ENCODE results near the gene FGF11. TPM values are rescaled to one million over a fixed set of nuclear protein-coding genes. Genes with fewer than 3 reads are reported as not detected.

Gene FGF11
- total and polyA plus RNA-seq, 2 experiments from 2014 or later, result 50.4 to 51.9 TPM

DNA sequence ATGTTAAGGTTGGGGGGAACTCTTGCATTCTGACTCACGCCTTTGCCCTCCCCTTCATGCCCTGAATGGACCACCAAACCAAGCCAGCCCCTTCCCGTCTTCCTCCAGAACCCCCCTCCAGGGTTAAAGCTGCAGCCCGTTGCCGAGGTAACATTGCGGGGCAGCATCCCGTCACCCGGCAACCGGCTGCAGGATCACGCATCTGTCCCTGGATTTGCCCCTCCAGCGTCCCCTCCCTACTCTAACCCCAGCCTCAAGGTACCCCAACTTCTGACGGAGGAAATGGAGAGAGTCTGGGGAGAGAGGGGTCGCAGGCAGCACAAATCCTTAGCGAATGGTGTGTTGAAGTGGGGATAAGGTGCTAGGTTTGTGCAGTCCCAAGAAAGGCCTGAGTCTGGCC is 32.2 kb upstream of the FGF11 start:
- DNase-seq (ENCODE audit: low read depth in 1 of 2, low spot score in 1 of 2), result no peak
- Histone ChIP-seq H3K9me3 (ENCODE audit: low read depth) (no peaks in the 10 kb centered on the region), H3K36me3 (no peaks in the 10 kb centered on the region), H3K4me1 (ENCODE audit: low read depth) (peaks cover 11% of the 10 kb centered on the region), H3K27ac (no peak overlapping the region), H3K4me3 (no peak overlapping the region), H3K27me3 (no peaks in the 10 kb centered on the region)
- no peak for TF ChIP-seq CTCF (IDR thresholded peaks at IDR 0.05; ENCODE audit: low read depth, low read length)

DNA sequence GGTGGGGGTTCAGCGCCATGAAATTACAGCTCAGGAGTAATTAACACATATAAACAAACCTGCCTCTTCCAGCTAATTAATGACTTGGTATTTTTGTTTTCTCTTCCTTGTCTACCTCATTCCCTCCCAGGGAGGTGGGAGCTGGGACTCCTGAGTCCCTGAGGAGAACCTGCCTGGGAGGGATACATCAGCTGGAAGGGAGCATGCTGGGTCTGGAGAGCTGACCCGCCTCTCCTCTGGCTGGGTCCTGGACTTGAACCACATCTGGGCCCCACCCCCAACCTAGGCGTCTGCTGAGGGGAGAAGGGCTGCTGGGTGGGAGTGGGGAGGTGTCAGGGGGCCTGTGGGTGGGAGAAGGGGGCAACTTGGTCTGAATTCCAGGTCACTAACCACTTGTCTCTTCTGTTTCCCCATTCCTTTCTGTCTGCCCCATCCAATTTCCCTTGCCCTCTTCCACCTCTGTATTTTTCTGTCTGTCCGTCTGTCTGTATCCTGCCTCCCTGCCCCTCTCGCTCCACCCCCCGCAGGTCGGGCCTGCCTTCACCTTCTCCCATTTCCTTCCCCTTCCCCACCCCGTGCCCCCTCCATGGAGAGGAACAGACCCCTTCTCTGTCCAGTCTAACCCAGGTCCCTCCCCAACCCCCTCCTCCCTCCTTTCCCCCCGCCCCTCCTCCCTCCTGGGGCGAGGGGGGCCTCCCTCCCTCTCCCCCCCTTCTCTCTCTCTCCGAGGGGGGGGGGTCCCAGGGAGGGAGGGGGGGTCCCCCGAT is 31.6 kb upstream of the FGF11 start, which contains the start of gene NLGN2:
Gene NLGN2 (plus strand): TSS at position 361 of the 767 bp plus-strand sequence. CDS start 411 bp downstream, outside the sequence.
- TF ChIP-seq CTCF (IDR thresholded peaks at IDR 0.05; ENCODE audit: low read depth, low read length), result no peak

DNA sequence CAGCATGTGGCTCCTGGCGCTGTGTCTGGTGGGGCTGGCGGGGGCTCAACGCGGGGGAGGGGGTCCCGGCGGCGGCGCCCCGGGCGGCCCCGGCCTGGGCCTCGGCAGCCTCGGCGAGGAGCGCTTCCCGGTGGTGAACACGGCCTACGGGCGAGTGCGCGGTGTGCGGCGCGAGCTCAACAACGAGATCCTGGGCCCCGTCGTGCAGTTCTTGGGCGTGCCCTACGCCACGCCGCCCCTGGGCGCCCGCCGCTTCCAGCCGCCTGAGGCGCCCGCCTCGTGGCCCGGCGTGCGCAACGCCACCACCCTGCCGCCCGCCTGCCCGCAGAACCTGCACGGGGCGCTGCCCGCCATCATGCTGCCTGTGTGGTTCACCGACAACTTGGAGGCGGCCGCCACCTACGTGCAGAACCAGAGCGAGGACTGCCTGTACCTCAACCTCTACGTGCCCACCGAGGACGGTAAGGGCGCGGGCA is 31.0 kb upstream of the FGF11 start:
- no peak for DNase-seq (ENCODE audit: low read depth in 1 of 2, low spot score in 1 of 2)
- H3K4me3 ChIP-seq, result no peak overlapping the region

More for the DNA sequence above, 31.6 kb upstream of the FGF11 start, which contains the start of gene NLGN2:
- Histone ChIP-seq H3K27me3 (no peaks in the 10 kb centered on the region), H3K9me3 (ENCODE audit: low read depth) (no peaks in the 10 kb centered on the region), H3K27ac (no peak within 1 kb of the TSS), H3K36me3 (no peaks in the 10 kb centered on the region), H3K4me3 (no peak within 1 kb of the TSS), H3K4me1 (ENCODE audit: low read depth) (peaks cover 6% of the 10 kb centered on the region)
- DNase-seq (ENCODE audit: low read depth in 1 of 2, low spot score in 1 of 2), result no peak

GRCh38 chr17:7408863-7409262 is 30.4 kb upstream of the FGF11 start:
- Histone ChIP-seq H3K4me1 (ENCODE audit: low read depth) (no peaks in the 10 kb centered on the region), H3K9me3 (ENCODE audit: low read depth) (no peaks in the 10 kb centered on the region), H3K4me3 (no peak overlapping the region), H3K27me3 (no peaks in the 10 kb centered on the region), H3K36me3 (no peaks in the 10 kb centered on the region), H3K27ac (no peak overlapping the region)
- no peak for DNase-seq (ENCODE audit: low read depth in 1 of 2, low spot score in 1 of 2)
- no peak for TF ChIP-seq CTCF (IDR thresholded peaks at IDR 0.05; ENCODE audit: low read depth, low read length)

More for the DNA sequence above, 31.0 kb upstream of the FGF11 start:
- no peaks in the 10 kb centered on the region for H3K9me3 ChIP-seq (ENCODE audit: low read depth)
- no peaks in the 10 kb centered on the region for H3K36me3 ChIP-seq
- no peak overlapping the region for H3K27ac ChIP-seq
- TF ChIP-seq CTCF (IDR thresholded peaks at IDR 0.05; ENCODE audit: low read depth, low read length), result no peak
- H3K27me3 ChIP-seq, result no peaks in the 10 kb centered on the region
- H3K4me1 ChIP-seq (ENCODE audit: low read depth), result no peaks in the 10 kb centered on the region

- H3K27ac ChIP-seq, result no peak overlapping the region
- no peaks in the 10 kb centered on the region for H3K27me3 ChIP-seq
- H3K36me3 ChIP-seq, result no peaks in the 10 kb centered on the region
- DNase-seq (ENCODE audit: low read depth in 1 of 2, low spot score in 1 of 2), result no peak
- no peaks in the 10 kb centered on the region for H3K9me3 ChIP-seq (ENCODE audit: low read depth)
- H3K4me1 ChIP-seq (ENCODE audit: low read depth), result no peaks in the 10 kb centered on the region
- no peak overlapping the region for H3K4me3 ChIP-seq
- TF ChIP-seq CTCF (IDR thresholded peaks at IDR 0.05; ENCODE audit: low read depth, low read length), result no peak
These were observed 29.6 kb upstream of the FGF11 start for GRCh38 chr17:7409716-7410115.
